ENCODE results near the gene RPL22L1.
A peak's percentile ranks its signal among the peaks of the same experiment; 100 is the strongest.

Gene RPL22L1

GRCh38 chr3:170910542-170910941, 40.5 kb upstream of the RPL22L1 start:
- Histone ChIP-seq H3K4me3 (ENCODE audit: severe bottlenecking) (no peak overlapping the region), H3K27ac (ENCODE audit: poor library complexity, severe bottlenecking) (no peak overlapping the region), H3K4me1 (ENCODE audit: insufficient read depth, poor library complexity, severe bottlenecking) (peaks cover 19% of the 10 kb centered on the region), H3K36me3 (ENCODE audit: low read depth) (peaks cover 6% of the 10 kb centered on the region; the same call in 1 of the 2 replicates), H3K9me3 (ENCODE audit: severe bottlenecking) (peaks cover 4% of the 10 kb centered on the region), H3K27me3 (ENCODE audit: insufficient read depth, poor library complexity, severe bottlenecking) (no peaks in the 10 kb centered on the region)
- no peak for TF ChIP-seq CTCF (IDR thresholded peaks at IDR 0.05; ENCODE audit: poor library complexity, severe bottlenecking)
- DNase-seq (ENCODE audit: low spot score) (no peak), ATAC-seq (ENCODE audit: low read depth) (no peak)

- no peak for DNase-seq (ENCODE audit: low spot score)
- peaks cover 4% of the 10 kb centered on the region for H3K9me3 ChIP-seq (ENCODE audit: severe bottlenecking)
- peak; percentile 80 for ATAC-seq (ENCODE audit: low read depth)
- no peak overlapping the region for H3K4me3 ChIP-seq (ENCODE audit: severe bottlenecking)
- TF ChIP-seq CTCF (IDR thresholded peaks at IDR 0.05; ENCODE audit: poor library complexity, severe bottlenecking): no peak
- H3K27ac ChIP-seq (ENCODE audit: poor library complexity, severe bottlenecking): peak overlapping the region; percentile 83
- no peaks in the 10 kb centered on the region for H3K27me3 ChIP-seq (ENCODE audit: insufficient read depth, poor library complexity, severe bottlenecking)
- H3K36me3 ChIP-seq (ENCODE audit: low read depth): peaks cover 6% of the 10 kb centered on the region; the same call in 1 of the 2 replicates
- peaks cover 19% of the 10 kb centered on the region for H3K4me1 ChIP-seq (ENCODE audit: insufficient read depth, poor library complexity, severe bottlenecking)
Observed at GRCh38 chr3:170909129-170909903, 39.3 kb upstream of the RPL22L1 start.

- DNase-seq (ENCODE audit: low spot score) (peak; percentile 96), ATAC-seq (ENCODE audit: low read depth) (peak; percentile 82)
- peaks cover 4% of the 10 kb centered on the region for H3K9me3 ChIP-seq (ENCODE audit: severe bottlenecking)
- no peaks in the 10 kb centered on the region for H3K27me3 ChIP-seq (ENCODE audit: insufficient read depth, poor library complexity, severe bottlenecking)
- peak within 1 kb of the TSS; percentile 83 for H3K27ac ChIP-seq (ENCODE audit: poor library complexity, severe bottlenecking)
- no peak for TF ChIP-seq CTCF (IDR thresholded peaks at IDR 0.05; ENCODE audit: poor library complexity, severe bottlenecking)
- peaks cover 19% of the 10 kb centered on the region for H3K4me1 ChIP-seq (ENCODE audit: insufficient read depth, poor library complexity, severe bottlenecking)
- peak within 1 kb of the TSS; percentile 54 for H3K4me3 ChIP-seq (ENCODE audit: severe bottlenecking)
- peaks cover 6% of the 10 kb centered on the region; the same call in 1 of the 2 replicates for H3K36me3 ChIP-seq (ENCODE audit: low read depth)
Observed at GRCh38 chr3:170908235-170909116, 38.5 kb upstream of the RPL22L1 start, which contains the start of gene EIF5A2. TSS of gene EIF5A2 (minus strand) at chr3:170908637. CDS start at chr3:170907806, 831 bp downstream.

GRCh38 chr3:170907637-170908234, 37.7 kb upstream of the RPL22L1 start:
- peak overlapping the region; percentile 83 for H3K27ac ChIP-seq (ENCODE audit: poor library complexity, severe bottlenecking)
- ATAC-seq (ENCODE audit: low read depth) (peak; percentile 1; the same call in 1 of the 3 replicates), DNase-seq (ENCODE audit: low spot score) (no peak)
- H3K36me3 ChIP-seq (ENCODE audit: low read depth): peaks cover 6% of the 10 kb centered on the region; the same call in 1 of the 2 replicates
- peaks cover 4% of the 10 kb centered on the region for H3K9me3 ChIP-seq (ENCODE audit: severe bottlenecking)
- H3K4me3 ChIP-seq (ENCODE audit: severe bottlenecking): peak overlapping the region; percentile 54
- H3K4me1 ChIP-seq (ENCODE audit: insufficient read depth, poor library complexity, severe bottlenecking): peaks cover 19% of the 10 kb centered on the region
- H3K27me3 ChIP-seq (ENCODE audit: insufficient read depth, poor library complexity, severe bottlenecking): no peaks in the 10 kb centered on the region
- TF ChIP-seq CTCF (IDR thresholded peaks at IDR 0.05; ENCODE audit: poor library complexity, severe bottlenecking): no peak
